Transverse colon (tissue), 4 donors: ENCODE data around the gene ANKS4B.

Experiments
- CTCF ChIP-seq, 5 experiments: fragments of 200-600 bp in 3 of 5; fragments of 450-650 bp in 2 of 5; sonication (generic) in 3 of 5; IDR thresholded peaks; 1 replicate in 2 of 5; 2 replicates in 3 of 5; pipeline ENCODE4 v1.5.1; 2016 to 2017; ENCODE audit warnings: antibody characterized with exemption in 5 of 5, inconsistent platforms in 3 of 5, mild to moderate bottlenecking in 2 of 5, moderate library complexity in 1 of 5
- EP300 ChIP-seq: sonication (generic); formaldehyde crosslinking; IDR thresholded peaks from one replicate; pipeline ENCODE4 v1.6.1; 2017; ENCODE audit warnings: antibody characterized with exemption, low read depth
- POLR2A ChIP-seq: fragments of 450-650 bp; IDR thresholded peaks from one replicate; pipeline ENCODE4 v1.6.1; 2016; ENCODE audit warnings: antibody characterized with exemption, mild to moderate bottlenecking, moderate library complexity
- POLR2AphosphoS5 ChIP-seq, 3 donors: sonication (generic); formaldehyde crosslinking; IDR thresholded peaks; one replicate each; pipeline ENCODE4 v1.6.1; 2016; ENCODE audit warnings: antibody characterized with exemption in 3 of 3

GRCh38 chr16:21253470-21253869 is 20.0 kb downstream of the ANKS4B start:
- no peak for TF ChIP-seq POLR2AphosphoS5 (IDR thresholded peaks at IDR 0.05)
- TF ChIP-seq CTCF (IDR thresholded peaks at IDR 0.05), result no peak
- no peak for TF ChIP-seq POLR2A
- no peak for TF ChIP-seq EP300
